Body of pancreas (tissue), 4 donors: ENCODE data around the gene NEDD4. TPM values are rescaled to one million over a fixed set of nuclear protein-coding genes. Genes with fewer than 3 reads are reported as not detected.

ENCODE experiments used
- ATAC-seq: fragments of 150-250 bp; one replicate; pipeline ENCODE4 v1.9.1; 2016
- DNase-seq, 4 donors: peaks; one replicate each; pipeline ENCODE4 v3.0.0-alpha.2; 2019
- H3K27ac ChIP-seq, 4 donors: fragments of 200-600 bp; sonication (generic); 1 replicate in 3 of 4; 2 replicates in 1 of 4; pipeline versions ENCODE4 v1.5.1 to v1.6.1; 2016 to 2019; ENCODE audit warnings: mild to moderate bottlenecking in 1 of 4, mixed read lengths in 1 of 4, moderate library complexity in 1 of 4
- H3K27me3 ChIP-seq, 2 donors: fragments of 200-600 bp; sonication (generic); one replicate each; pipeline ENCODE4 v1.6.0; 2016; ENCODE audit warnings: mild to moderate bottlenecking in 1 of 2
- H3K36me3 ChIP-seq, 2 donors: fragments of 200-600 bp; sonication (generic); replicated peaks in 1 of 2; 2 replicates each; pipeline ENCODE4 v1.5.1; 2016; ENCODE audit warnings: low read depth in 2 of 2; ENCODE audit not compliant: insufficient read depth in 1 of 2
- H3K4me1 ChIP-seq: fragments of 200-600 bp; sonication (generic); one replicate; pipeline ENCODE4 v1.6.0; 2016
- H3K4me3 ChIP-seq, 2 donors: fragments of 200-600 bp; sonication (generic); 1 replicate in 1 of 2; 2 replicates in 1 of 2; pipeline ENCODE4 v1.5.1; 2016 to 2019
- H3K9me3 ChIP-seq, 3 donors: fragments of 200-600 bp; sonication (generic); 1 replicate in 2 of 3; 2 replicates in 1 of 3; pipeline ENCODE4 v1.5.1; 2016
- POLR2A ChIP-seq, 3 donors: fragments of 450-650 bp; IDR thresholded peaks; one replicate each; pipeline ENCODE4 v1.6.1; 2016; ENCODE audit warnings: antibody characterized with exemption in 3 of 3, mild to moderate bottlenecking in 2 of 3
- WGBS, 2 donors: methylation state at CpG; one replicate each; pipeline ENCODE4 v1.1.5; 2017; 5-methylcytosine and 5-hydroxymethylcytosine counted together
- intact Hi-C: fragments of 100-400 bp; cut with DNase I; formaldehyde crosslinking; loops from one replicate; pipeline ENCODE4 v1.15.1; 2023
- total RNA-seq, 2 donors: library from RNA; depleted of rRNA; stranded (reverse); fragments of >200 nt; gene quantifications; one replicate each; pipeline ENCODE4 v1.1.0, GENCODE V29; 2016
- TF ChIP-seq, protein P1 (sequence below), 7 experiments: fragments of 450-650 bp in 4 of 7; fragments of 200-600 bp in 3 of 7; sonication (generic) in 3 of 7; IDR thresholded peaks; one replicate each; pipeline ENCODE4 v1.5.1; 2016 to 2019; ENCODE audit warnings: antibody characterized with exemption in 7 of 7

The NEDD4 gene
- total RNA-seq, 2 donors from 2014 or later = 3.0 to 8.0 TPM

DNA sequence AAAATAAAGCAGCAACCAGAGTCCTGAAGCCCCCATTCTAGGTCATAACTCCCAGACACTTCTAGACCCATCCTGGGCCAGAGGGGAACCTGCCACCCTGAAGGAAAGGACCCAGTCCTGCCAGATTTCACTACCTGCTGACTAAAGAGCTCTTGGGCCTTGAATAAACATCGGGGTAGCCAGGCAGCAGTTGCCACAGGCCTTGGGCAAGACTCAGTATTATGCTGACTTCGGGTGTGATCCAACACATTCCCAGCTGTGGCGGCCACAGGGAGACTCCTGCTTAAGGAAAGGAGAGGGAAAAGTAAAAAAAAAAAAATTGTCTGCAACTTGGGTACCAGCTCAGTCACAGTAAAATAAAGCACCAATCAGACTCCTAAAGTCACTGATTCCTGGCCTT is 23.8 kb downstream of the NEDD4 start:
- Histone ChIP-seq H3K4me3 (no peak overlapping the region), H3K9me3 (no peaks in the 10 kb centered on the region), H3K36me3 (no peaks in the 10 kb centered on the region), H3K4me1 (no peaks in the 10 kb centered on the region), H3K27ac (no peak overlapping the region), H3K27me3 (no peaks in the 10 kb centered on the region)
- 84 to 97% methylated on average over 3 of the region's 3 CpGs for WGBS, 2 donors
- no peak for DNase-seq
- intact Hi-C loops = no loop called here
- no peak for ATAC-seq
- TF ChIP-seq, protein P1, sequence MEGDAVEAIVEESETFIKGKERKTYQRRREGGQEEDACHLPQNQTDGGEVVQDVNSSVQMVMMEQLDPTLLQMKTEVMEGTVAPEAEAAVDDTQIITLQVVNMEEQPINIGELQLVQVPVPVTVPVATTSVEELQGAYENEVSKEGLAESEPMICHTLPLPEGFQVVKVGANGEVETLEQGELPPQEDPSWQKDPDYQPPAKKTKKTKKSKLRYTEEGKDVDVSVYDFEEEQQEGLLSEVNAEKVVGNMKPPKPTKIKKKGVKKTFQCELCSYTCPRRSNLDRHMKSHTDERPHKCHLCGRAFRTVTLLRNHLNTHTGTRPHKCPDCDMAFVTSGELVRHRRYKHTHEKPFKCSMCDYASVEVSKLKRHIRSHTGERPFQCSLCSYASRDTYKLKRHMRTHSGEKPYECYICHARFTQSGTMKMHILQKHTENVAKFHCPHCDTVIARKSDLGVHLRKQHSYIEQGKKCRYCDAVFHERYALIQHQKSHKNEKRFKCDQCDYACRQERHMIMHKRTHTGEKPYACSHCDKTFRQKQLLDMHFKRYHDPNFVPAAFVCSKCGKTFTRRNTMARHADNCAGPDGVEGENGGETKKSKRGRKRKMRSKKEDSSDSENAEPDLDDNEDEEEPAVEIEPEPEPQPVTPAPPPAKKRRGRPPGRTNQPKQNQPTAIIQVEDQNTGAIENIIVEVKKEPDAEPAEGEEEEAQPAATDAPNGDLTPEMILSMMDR (IDR thresholded peaks at IDR 0.05) = no peak
- TF ChIP-seq POLR2A (IDR thresholded peaks at IDR 0.05) = no peak

DNA sequence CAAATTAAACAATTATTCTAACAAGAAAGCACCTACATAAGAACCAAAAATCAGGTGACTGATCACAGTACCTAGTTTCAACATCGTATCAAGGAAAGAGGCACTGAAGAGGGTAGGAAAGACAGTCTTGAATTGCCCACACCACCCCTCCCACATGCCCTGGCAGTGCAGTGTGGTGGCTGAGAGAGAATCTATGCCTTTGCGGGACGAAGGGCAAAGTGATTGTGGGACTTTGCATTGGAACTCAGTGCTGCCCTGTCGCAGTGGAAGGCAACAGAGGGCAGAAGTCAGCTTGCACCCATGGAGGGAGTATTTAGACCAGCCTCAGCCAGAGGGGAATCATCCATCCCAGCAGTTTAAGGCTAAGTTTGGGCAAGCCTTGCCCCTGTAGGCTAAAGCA is 24.5 kb downstream of the NEDD4 start:
- no peaks in the 10 kb centered on the region for H3K9me3 ChIP-seq
- ATAC-seq (no peak), DNase-seq (no peak)
- no peak overlapping the region for H3K27ac ChIP-seq
- no peaks in the 10 kb centered on the region for H3K36me3 ChIP-seq
- TF ChIP-seq POLR2A (IDR thresholded peaks at IDR 0.05) = no peak
- TF ChIP-seq, protein P1 (IDR thresholded peaks at IDR 0.05) = no peak
- whole genome bisulfite sequencing, 2 donors = 85 to 94% methylated on average over 4 of the region's 4 CpGs
- intact Hi-C loops = no loop called here
- no peaks in the 10 kb centered on the region for H3K27me3 ChIP-seq
- no peaks in the 10 kb centered on the region for H3K4me1 ChIP-seq
- no peak overlapping the region for H3K4me3 ChIP-seq

DNA sequence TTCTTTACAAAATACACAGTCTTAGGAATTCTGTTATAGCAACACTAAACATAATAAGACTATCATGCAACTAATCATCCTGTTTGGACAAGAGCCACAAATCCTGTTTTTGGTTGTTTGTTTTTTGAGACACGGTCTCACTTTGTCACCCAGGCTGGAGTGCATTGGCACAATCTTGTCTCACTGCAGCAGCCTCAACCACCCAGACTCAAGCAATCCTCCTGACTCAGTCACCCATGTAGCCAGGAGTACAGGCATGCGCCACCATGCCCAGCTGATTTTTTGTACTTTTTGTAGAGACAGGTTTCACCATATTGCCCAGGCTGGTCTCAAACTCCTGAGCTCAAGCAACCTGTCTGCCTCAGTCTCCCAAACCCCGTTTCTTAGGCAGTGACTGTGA is 28.3 kb downstream of the NEDD4 start:
- intact Hi-C loops = no loop called here
- ATAC-seq (no peak), DNase-seq (no peak)
- TF ChIP-seq, protein P1 (IDR thresholded peaks at IDR 0.05) = no peak
- no peak for TF ChIP-seq POLR2A (IDR thresholded peaks at IDR 0.05)
- H3K9me3 ChIP-seq = no peaks in the 10 kb centered on the region
- no peaks in the 10 kb centered on the region for H3K36me3 ChIP-seq
- H3K4me3 ChIP-seq = no peak overlapping the region
- H3K27ac ChIP-seq = no peak overlapping the region
- no peaks in the 10 kb centered on the region for H3K27me3 ChIP-seq
- WGBS, 2 donors = 77 to 89% methylated on average over 3 of the region's 3 CpGs
- no peaks in the 10 kb centered on the region for H3K4me1 ChIP-seq

DNA sequence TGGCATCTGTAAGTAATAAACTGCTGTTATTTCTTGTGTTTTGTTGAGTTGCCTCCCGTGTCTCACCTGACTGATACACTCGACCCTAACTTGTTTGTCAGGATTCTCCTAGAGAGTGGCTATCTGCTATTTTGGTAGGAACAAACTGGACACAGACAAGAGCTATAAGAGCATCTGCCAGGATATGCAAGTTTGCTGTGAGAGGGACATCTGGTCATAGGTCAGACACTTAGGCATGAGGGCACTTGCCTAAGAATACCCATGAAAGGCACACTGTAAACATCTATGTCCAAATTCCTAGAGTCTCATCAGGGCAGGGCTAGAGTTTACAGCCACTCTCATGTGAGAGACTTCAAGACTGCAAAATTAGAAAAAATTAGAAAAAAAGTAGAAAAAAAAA is 32.5 kb downstream of the NEDD4 start:
- intact Hi-C loops = no loop called here
- H3K27ac ChIP-seq = no peak overlapping the region
- no peaks in the 10 kb centered on the region for H3K9me3 ChIP-seq
- TF ChIP-seq, protein P1 (IDR thresholded peaks at IDR 0.05) = no peak
- no peak for TF ChIP-seq POLR2A (IDR thresholded peaks at IDR 0.05)
- ATAC-seq (no peak), DNase-seq (no peak)
- H3K4me3 ChIP-seq = no peak overlapping the region
- no peaks in the 10 kb centered on the region for H3K4me1 ChIP-seq
- H3K27me3 ChIP-seq = no peaks in the 10 kb centered on the region
- no peaks in the 10 kb centered on the region for H3K36me3 ChIP-seq
- WGBS, 2 donors = 68 to 72% methylated on average over 2 of the region's 2 CpGs

DNA sequence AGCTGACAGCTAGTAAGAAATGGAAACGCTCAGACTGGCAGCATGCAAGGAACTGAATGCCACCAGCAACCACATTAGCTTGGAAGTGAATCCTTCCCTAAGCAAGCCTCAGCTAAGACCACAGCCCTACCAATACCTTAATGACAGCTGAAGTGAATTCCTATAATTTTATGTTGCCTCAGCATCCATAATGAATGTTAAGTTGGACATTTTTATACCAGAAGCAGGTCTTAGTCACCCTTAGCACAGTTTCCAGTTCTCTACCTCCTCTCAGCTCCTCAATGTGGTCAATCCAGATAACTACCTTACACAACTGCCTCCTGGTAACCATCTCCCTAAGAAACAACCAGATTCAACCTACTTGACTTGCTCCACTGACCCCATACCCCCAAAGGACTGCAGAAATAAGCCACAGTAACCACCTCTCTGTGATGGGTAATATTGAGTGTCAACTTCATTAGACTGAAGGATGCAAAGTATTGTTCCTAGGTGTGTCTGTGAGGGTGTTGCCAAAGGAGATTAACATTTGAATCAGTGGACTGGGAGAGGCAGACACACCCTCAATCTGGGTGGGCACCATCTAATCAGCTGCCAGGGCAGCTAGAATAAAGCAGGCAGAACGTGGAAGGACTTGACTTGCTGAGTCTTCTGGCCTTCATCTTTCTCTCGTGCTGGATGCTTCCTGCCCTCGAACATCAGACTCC is 33.5 kb downstream of the NEDD4 start:
- TF ChIP-seq POLR2A (IDR thresholded peaks at IDR 0.05) = no peak
- TF ChIP-seq, protein P1 (IDR thresholded peaks at IDR 0.05) = no peak
- no peak overlapping the region for H3K4me3 ChIP-seq
- intact Hi-C loops = no loop called here
- no peak overlapping the region for H3K27ac ChIP-seq
- H3K36me3 ChIP-seq = no peaks in the 10 kb centered on the region
- no peaks in the 10 kb centered on the region for H3K9me3 ChIP-seq
- H3K27me3 ChIP-seq = no peaks in the 10 kb centered on the region
- ATAC-seq (no peak), DNase-seq (no peak)
- 76 to 77% methylated on average over 4 of the region's 4 CpGs for WGBS, 2 donors
- H3K4me1 ChIP-seq = no peaks in the 10 kb centered on the region
